GDM1 (cell line): ENCODE results near the gene CRYAA.

Source experiments
- DNase-seq: peaks from one replicate; lab custom pipeline; 2025; lab: John Stamatoyannopoulos, UW

Gene CRYAA

DNA sequence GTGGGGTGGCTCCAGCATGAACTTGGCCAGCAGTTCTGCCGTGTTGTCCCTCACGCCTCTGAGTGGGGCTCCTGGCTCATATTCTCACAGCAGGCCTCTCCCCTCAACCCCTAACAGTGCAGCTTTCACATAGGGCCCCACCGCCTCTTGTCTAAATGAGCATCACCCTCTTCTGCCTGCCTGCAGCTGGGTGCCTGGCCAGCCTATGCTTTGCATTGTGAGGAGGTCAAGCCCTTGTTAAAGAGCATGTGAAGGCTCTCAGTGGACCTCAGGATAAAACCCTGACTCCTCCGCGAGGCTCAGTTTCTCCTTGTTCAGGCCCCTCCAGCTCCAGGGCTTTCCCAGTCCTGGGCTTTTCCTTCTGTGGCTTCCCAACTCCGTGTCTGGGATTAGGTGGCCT, 34.8 kb downstream of the CRYAA start:
- no peak for DNase-seq

GRCh38 chr21:43204638-43205037, 35.8 kb downstream of the CRYAA start:
- no peak for DNase-seq

DNA sequence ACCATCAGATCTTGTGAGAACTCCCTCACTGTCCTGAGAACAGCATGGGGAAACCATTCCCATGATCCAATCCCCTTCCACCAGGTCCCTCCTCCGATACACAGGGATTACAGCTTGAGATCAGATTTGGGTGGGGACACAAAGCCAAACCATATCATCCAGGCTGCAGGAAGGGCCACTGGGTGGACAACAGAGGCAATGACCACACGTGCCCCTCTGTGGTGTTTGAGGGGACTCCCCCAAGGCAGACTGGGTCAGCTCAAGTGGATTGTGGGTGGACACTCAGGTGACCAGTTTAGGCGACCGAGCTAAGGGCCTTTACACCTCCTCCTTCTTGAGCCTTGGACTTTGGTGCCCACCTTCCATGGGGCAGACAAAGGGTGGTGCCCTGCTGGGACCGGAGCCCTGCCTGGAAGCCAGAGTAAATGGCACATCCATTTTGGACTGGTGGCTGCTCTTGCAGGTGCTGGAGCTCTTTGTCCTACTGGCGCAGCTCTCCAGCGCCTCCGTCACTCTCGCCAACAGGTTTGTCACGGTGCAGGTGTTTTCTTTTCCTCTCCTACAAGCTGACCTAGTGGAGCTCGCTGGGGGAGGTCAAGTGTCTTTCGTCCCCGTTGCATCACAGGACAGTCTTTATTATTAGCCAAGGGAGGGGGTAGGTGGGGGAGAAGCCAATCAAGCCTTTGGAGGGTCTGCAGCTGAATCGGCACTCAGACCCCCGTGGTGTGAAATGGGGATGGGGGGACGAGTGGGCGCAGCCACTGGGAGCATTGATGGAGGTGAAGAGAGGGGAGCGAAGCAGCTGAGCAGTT, 37.6 kb downstream of the CRYAA start:
- DNase-seq: no peak

DNA sequence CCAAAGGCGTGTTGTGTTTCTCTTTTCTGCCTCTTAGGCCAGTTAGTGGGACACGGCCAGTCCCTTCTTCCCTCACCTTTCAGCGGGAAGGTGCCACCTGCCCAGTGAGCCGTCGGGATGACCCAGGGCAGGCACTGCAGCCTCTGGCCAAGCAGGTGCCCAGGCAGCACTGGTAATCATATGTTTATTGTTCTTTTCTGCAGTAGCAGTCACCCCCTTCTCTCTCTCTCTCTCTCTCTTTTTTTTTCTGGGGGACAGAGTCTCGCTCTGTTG, 38.2 kb downstream of the CRYAA start:
- no peak for DNase-seq

GRCh38 chr21:43207868-43208267, 39.1 kb downstream of the CRYAA start:
- DNase-seq: no peak

DNA sequence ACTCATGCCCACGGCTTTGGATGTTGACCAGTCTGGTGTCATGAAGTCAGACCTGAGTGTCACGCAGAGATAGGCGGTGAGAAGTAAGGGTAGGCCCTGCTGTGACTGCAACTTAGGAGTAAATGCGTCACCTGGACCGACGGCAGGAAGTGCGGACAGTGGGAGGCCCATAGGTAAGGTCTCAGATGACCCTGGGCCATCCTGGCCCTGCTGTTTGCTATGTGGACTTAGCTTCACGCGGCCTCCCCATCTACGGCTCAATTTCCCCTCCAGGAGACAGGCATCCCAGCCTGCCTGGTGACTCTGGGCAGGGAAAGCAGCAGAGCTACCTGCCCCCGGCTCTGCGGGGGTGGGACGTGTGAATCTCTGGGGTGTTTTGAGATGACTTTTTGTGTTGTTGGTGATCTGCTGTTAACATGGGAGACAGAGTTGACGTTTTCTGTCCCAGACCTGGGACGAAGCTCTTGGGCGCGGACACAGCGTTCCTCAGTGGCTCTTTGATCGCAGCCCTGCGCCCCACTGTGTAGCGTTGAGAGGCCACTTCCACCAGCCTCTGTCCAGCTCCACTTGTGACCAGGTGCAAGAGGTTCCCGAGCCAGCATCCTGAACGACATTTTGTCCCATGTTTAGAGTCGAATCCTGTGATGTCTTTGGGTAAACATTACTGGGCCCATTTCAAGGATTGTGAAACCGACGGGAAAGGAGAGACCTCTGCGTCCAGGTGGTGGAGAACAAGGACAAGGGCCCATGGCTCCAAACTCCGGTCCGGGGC, 39.9 kb downstream of the CRYAA start:
- DNase-seq: no peak

- no peak for DNase-seq
These were observed 41.0 kb downstream of the CRYAA start for GRCh38 chr21:43209575-43210453.

GRCh38 chr21:43210454-43211071, 41.8 kb downstream of the CRYAA start:
- no peak for DNase-seq

GRCh38 chr21:43211072-43211759, 42.4 kb downstream of the CRYAA start:
- DNase-seq: no peak

DNA sequence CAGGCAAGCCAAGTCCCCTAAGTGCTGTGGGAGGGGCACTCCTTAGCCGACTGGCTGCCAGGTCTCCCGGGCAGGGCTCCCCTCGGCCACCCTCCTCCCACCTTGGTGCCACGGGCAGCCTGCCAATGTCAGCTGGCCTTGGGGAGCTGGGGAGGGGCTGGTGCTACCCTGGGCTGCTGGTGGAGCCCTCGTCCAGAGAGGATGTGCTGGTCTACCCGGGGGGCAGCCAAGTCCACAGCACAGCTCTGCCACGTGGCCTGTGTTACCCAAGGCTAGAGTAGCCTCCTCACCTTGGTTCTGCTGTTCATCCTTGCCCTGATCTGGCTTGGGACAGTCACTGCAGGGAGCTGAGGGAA, 42.9 kb downstream of the CRYAA start:
- no peak for DNase-seq
